CD14-positive monocyte (primary cell): ENCODE results near the gene CHCHD6. TPM values are rescaled to one million over a fixed set of nuclear protein-coding genes. Genes with fewer than 3 reads are reported as not detected.
"Not testable (repeated sequence)": the region's sequence is repeated elsewhere in the genome, so short reads cannot be mapped to it uniquely, and the experiment has no call there.

Experiments
- DNase-seq, 3 donors: peaks; one replicate each; pipeline ENCODE4 v3.0.0-alpha.2; 2011 to 2022
- H2AFZ ChIP-seq: 2 replicates; pipeline ENCODE4 v1.6.0; 2012; ENCODE audit warnings: mild to moderate bottlenecking, low read depth, low read length, inconsistent platforms; ENCODE audit not compliant: insufficient read depth, poor library complexity, severe bottlenecking
- H3K27ac ChIP-seq, 2 donors: 1 replicate in 1 of 2; 2 replicates in 1 of 2; pipeline ENCODE4 v1.5.1; 2012 to 2013; ENCODE audit warnings: low read length in 2 of 2, control low read depth in 1 of 2, inconsistent platforms in 1 of 2, low read depth in 1 of 2, mild to moderate bottlenecking in 1 of 2
- H3K27me3 ChIP-seq, 2 donors: one replicate each; pipeline versions ENCODE4 v1.6.0 to v1.6.1; 2011 to 2013; ENCODE audit warnings: low read length in 2 of 2; ENCODE audit not compliant: control insufficient read depth in 2 of 2, insufficient read depth in 2 of 2
- H3K36me3 ChIP-seq, 2 donors: replicated peaks in 1 of 2; 1 replicate in 1 of 2; 2 replicates in 1 of 2; pipeline versions ENCODE4 v1.5.1 to v1.6.1; 2012 to 2013; ENCODE audit warnings: low read length in 2 of 2, control low read depth in 1 of 2, inconsistent platforms in 1 of 2, mild to moderate bottlenecking in 1 of 2; ENCODE audit not compliant: insufficient read depth in 2 of 2, control insufficient read depth in 1 of 2
- H3K4me1 ChIP-seq, 2 donors: 1 replicate in 1 of 2; 2 replicates in 1 of 2; pipeline versions ENCODE4 v1.5.1 to v1.6.1; 2012 to 2013; ENCODE audit warnings: low read length in 2 of 2, control low read depth in 1 of 2, inconsistent platforms in 1 of 2, mild to moderate bottlenecking in 1 of 2, moderate library complexity in 1 of 2; ENCODE audit not compliant: insufficient read depth in 2 of 2, control insufficient read depth in 1 of 2
- H3K4me2 ChIP-seq: replicated peaks from 2 replicates; pipeline ENCODE3; 2012; ENCODE audit warnings: low read length, moderate library complexity, mild to moderate bottlenecking; ENCODE audit not compliant: poor library complexity, severe bottlenecking; ENCODE audit errors: extremely low read depth
- H3K4me3 ChIP-seq, 3 experiments: fragments of 200-600 bp in 1 of 3; sonication (generic) in 1 of 3; replicated peaks in 1 of 3; 1 replicate in 2 of 3; 2 replicates in 1 of 3; pipeline ENCODE4 v1.5.1; 2011 to 2013; ENCODE audit warnings: low read length in 3 of 3, mild to moderate bottlenecking in 3 of 3, control low read depth in 2 of 3, low read depth in 2 of 3, inconsistent platforms in 1 of 3, moderate library complexity in 1 of 3
- H3K79me2 ChIP-seq: 2 replicates; pipeline ENCODE4 v1.6.0; 2012; ENCODE audit warnings: mild to moderate bottlenecking, control low read depth, inconsistent platforms, low read length, moderate library complexity; ENCODE audit not compliant: insufficient read depth
- H3K9ac ChIP-seq: 2 replicates; pipeline ENCODE4 v1.6.0; 2017; ENCODE audit warnings: low read length, mild to moderate bottlenecking; ENCODE audit not compliant: insufficient read depth, poor library complexity, severe bottlenecking
- H3K9me3 ChIP-seq, 2 donors: replicated peaks in 1 of 2; 1 replicate in 1 of 2; 2 replicates in 1 of 2; pipeline versions ENCODE4 v1.5.1 to v1.6.1; 2012 to 2013; ENCODE audit warnings: low read length in 2 of 2, control low read depth in 1 of 2; ENCODE audit not compliant: control insufficient read depth in 1 of 2, insufficient read depth in 1 of 2
- H4K20me1 ChIP-seq: 2 replicates; pipeline ENCODE4 v1.6.0; 2012; ENCODE audit warnings: mild to moderate bottlenecking, low read length, control low read depth, moderate library complexity; ENCODE audit not compliant: insufficient read depth
- H3K27ac Mint-ChIP-seq, 7 donors: one replicate each; pipeline ENCODE4 v1.8.0; 2020; ENCODE audit warnings: mild to moderate bottlenecking in 7 of 7, mixed read lengths in 7 of 7, moderate library complexity in 6 of 7, inconsistent platforms in 2 of 7
- H3K27me3 Mint-ChIP-seq, 3 donors: one replicate each; pipeline ENCODE4 v1.8.0; 2021 to 2022; ENCODE audit warnings: low read depth in 3 of 3, mild to moderate bottlenecking in 3 of 3, mixed read lengths in 3 of 3, moderate library complexity in 3 of 3, inconsistent platforms in 1 of 3
- H3K36me3 Mint-ChIP-seq, 2 donors: one replicate each; pipeline ENCODE4 v1.8.0; 2020; ENCODE audit warnings: mixed read lengths in 2 of 2, inconsistent platforms in 1 of 2, mild to moderate bottlenecking in 1 of 2
- H3K4me1 Mint-ChIP-seq: one replicate; pipeline ENCODE4 v1.8.0; 2020; ENCODE audit warnings: mild to moderate bottlenecking, mixed read lengths
- H3K4me3 Mint-ChIP-seq, 2 donors: one replicate each; pipeline ENCODE4 v1.8.0; 2020; ENCODE audit warnings: mild to moderate bottlenecking in 2 of 2, mixed read lengths in 2 of 2, moderate library complexity in 1 of 2
- H3K9me3 Mint-ChIP-seq, 7 donors: one replicate each; pipeline ENCODE4 v1.8.0; 2020 to 2022; ENCODE audit warnings: mixed read lengths in 7 of 7, mild to moderate bottlenecking in 6 of 7, moderate library complexity in 6 of 7, inconsistent platforms in 2 of 7
- WGBS: methylation state at CpG from one replicate; pipeline ENCODE4 v1.1.5; 2013; ENCODE audit warnings: missing lambda C conversion rate; ENCODE audit not compliant: insufficient coverage; 5-methylcytosine and 5-hydroxymethylcytosine counted together
- intact Hi-C, 2 donors: fragments of 100-400 bp; cut with micrococcal nuclease; formaldehyde crosslinking; loops; one replicate each; pipeline versions ENCODE4 v1.15.0 to v1.15.1; 2023
- polyA plus RNA-seq, 3 donors: library from polyadenylated mRNA; depleted of rRNA in 1 of 3; unstranded in 2 of 3; stranded (reverse) in 1 of 3; fragments of 300-500 nt in 2 of 3; fragments of >200 nt in 1 of 3; fragmentation: Illumina TruSeq in 2 of 3; gene quantifications; 1 replicate in 2 of 3; 2 replicates in 1 of 3; pipeline ENCODE4 v1.2.3, GENCODE V29; 2012 to 2021
- TF ChIP-seq, protein P1 (sequence below): fragments of 200-600 bp; IDR thresholded peaks from one replicate; pipeline ENCODE4 v1.8.0; 2022; ENCODE audit warnings: antibody characterized with exemption, mild to moderate bottlenecking

CHCHD6 gene
- polyA plus RNA-seq, 3 donors = 1.1 to 1.8 (median 1.8) TPM

DNA sequence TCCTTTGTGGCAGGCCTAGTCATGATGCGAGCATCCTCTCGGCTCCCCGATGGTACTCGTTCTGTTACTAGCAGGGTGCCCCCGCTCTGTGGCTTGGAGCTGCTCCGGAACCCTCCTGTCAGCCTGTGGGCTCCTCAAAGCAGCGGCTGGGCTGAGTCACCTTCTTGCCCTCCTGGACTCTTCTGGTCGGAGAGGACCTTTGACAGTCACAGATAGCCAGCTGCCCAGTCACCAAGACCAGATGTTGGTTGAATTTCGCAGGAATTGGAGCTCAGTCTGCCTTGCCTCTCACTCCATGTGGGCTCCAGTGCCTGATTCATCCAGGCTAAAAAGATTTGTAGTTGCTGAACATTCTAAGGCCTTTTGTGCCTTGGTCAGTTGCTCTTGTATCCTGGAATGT, 94.5 kb downstream of the CHCHD6 start:
- Histone ChIP-seq H3K79me2 (no peaks in the 10 kb centered on the region), H3K27me3 (no peaks in the 10 kb centered on the region), H3K36me3 (no peaks in the 10 kb centered on the region), H3K4me1 (no peaks in the 10 kb centered on the region), H3K9me3 (peaks cover 29 to 31% of the 10 kb centered on the region in 2 donors), H2AFZ (no peak overlapping the region), H3K9ac (no peak overlapping the region), H3K27ac (no peak overlapping the region), H3K4me2 (no peak overlapping the region), H4K20me1 (no peaks in the 10 kb centered on the region), H3K4me3 (no peak overlapping the region)
- intact Hi-C loops = no loop called here
- 100% methylated on average over 9 of the region's 9 CpGs for WGBS
- DNase-seq = no peak
- TF ChIP-seq, protein P1, sequence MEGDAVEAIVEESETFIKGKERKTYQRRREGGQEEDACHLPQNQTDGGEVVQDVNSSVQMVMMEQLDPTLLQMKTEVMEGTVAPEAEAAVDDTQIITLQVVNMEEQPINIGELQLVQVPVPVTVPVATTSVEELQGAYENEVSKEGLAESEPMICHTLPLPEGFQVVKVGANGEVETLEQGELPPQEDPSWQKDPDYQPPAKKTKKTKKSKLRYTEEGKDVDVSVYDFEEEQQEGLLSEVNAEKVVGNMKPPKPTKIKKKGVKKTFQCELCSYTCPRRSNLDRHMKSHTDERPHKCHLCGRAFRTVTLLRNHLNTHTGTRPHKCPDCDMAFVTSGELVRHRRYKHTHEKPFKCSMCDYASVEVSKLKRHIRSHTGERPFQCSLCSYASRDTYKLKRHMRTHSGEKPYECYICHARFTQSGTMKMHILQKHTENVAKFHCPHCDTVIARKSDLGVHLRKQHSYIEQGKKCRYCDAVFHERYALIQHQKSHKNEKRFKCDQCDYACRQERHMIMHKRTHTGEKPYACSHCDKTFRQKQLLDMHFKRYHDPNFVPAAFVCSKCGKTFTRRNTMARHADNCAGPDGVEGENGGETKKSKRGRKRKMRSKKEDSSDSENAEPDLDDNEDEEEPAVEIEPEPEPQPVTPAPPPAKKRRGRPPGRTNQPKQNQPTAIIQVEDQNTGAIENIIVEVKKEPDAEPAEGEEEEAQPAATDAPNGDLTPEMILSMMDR = no peak
- Mint-ChIP-seq H3K4me1 (no peaks in the 10 kb centered on the region), H3K27ac (no peak overlapping the region), H3K36me3 (peaks cover 0 to 4% of the 10 kb centered on the region in 2 donors), H3K27me3 (peaks cover 0 to 2% (median 0%) of the 10 kb centered on the region in 3 donors), H3K9me3 (peaks cover 21 to 51% (median 34%) of the 10 kb centered on the region in 7 donors), H3K4me3 (no peak overlapping the region)

DNA sequence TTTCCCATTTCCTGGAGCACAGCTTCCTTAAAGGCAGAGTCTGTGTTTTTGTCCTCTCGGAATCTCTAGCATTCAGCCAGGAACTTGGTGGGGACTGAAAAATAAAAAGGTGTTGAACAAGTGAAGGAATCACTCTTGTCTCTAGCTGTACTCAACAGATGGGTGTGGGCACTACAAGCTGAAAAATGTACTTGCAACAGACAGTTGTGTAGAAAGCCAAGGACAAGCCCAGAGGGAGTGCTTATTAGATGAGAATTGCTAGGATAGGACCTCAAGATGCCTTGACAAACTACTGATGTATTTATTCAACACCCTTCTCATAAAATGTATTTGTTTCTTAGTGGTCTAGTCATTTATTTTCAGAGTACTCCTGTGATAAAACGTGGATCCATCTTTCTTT, 95.1 kb downstream of the CHCHD6 start:
- no peaks in the 10 kb centered on the region for H3K36me3 ChIP-seq
- no peaks in the 10 kb centered on the region for H4K20me1 ChIP-seq
- peaks cover 24 to 31% of the 10 kb centered on the region in 2 donors for H3K9me3 ChIP-seq
- H3K9ac ChIP-seq = no peak overlapping the region
- Mint-ChIP-seq H3K36me3 (peaks cover 0 to 4% of the 10 kb centered on the region in 2 donors), H3K4me3 (no peak overlapping the region), H3K27ac (no peak overlapping the region), H3K27me3 (peaks cover 0 to 2% (median 0%) of the 10 kb centered on the region in 3 donors), H3K9me3 (peaks cover 25 to 51% (median 37%) of the 10 kb centered on the region in 7 donors), H3K4me1 (no peaks in the 10 kb centered on the region)
- H3K4me1 ChIP-seq = no peaks in the 10 kb centered on the region
- no peak for DNase-seq
- no peak overlapping the region for H3K4me3 ChIP-seq
- WGBS = 100% methylated on average over 1 of the region's 2 CpGs
- intact Hi-C loops = no loop called here
- no peak overlapping the region for H3K27ac ChIP-seq
- no peaks in the 10 kb centered on the region for H3K79me2 ChIP-seq
- TF ChIP-seq, protein P1 = no peak
- H3K27me3 ChIP-seq = no peaks in the 10 kb centered on the region
- H2AFZ ChIP-seq = no peak overlapping the region
- no peak overlapping the region for H3K4me2 ChIP-seq

DNA sequence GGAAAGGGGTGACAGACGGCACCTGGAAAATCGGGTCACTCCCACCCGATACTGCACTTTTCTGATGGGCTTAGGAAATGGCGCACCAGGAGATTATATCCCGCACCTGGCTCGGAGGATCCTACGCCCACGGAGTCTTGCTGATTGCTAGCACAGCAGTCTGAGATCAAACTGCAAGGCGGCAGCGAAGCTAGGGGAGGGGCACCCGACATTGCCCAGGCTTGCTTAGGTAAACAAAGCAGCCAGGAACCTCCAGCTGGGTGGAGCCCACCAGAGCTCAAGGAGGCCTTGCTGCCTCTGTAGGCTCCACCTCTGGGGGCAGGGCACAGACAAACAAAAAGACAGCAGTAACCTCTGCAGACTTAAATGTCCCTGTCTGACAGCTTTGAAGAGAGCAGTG, 97.3 kb downstream of the CHCHD6 start:
- H3K4me3 Mint-ChIP-seq, H2AFZ ChIP-seq, H3K4me2 ChIP-seq, H3K9ac ChIP-seq, H3K4me3 ChIP-seq, H3K36me3 ChIP-seq, H3K79me2 ChIP-seq, H3K36me3 Mint-ChIP-seq, H3K4me1 ChIP-seq, H3K27me3 Mint-ChIP-seq, H3K27ac Mint-ChIP-seq, H4K20me1 ChIP-seq, DNase-seq, intact Hi-C loops, H3K4me1 Mint-ChIP-seq, H3K27ac ChIP-seq, H3K27me3 ChIP-seq: not testable (repeated sequence)
- WGBS = 100% methylated on average over 11 of the region's 11 CpGs
- peaks cover 23 to 50% (median 37%) of the 10 kb centered on the region in 7 donors for H3K9me3 Mint-ChIP-seq
- peaks cover 24 to 31% of the 10 kb centered on the region in 2 donors for H3K9me3 ChIP-seq
